Caki2 (cell line): ENCODE measurements around the gene HEXIM2. TPM values are rescaled to one million over a fixed set of nuclear protein-coding genes. Genes with fewer than 3 reads are reported as not detected.

Experiments
- DNase-seq: peaks from one replicate; pipeline ENCODE4 v3.0.0-alpha.2; 2015; ENCODE audit warnings: low read depth
- in situ Hi-C: cut with HindIII; loops from 2 replicates; pipeline ENCODE4 v1.10.0; 2016; ENCODE audit warnings: low sequenced_read_pairs, low pct_unique_long_range_greater_than_20kb, mixed read lengths
- total RNA-seq: library from RNA; depleted of rRNA; stranded (reverse); fragments of >200 nt; shearing (Covaris generic); gene quantifications from 2 replicates; pipeline ENCODE4 v1.2.3, GENCODE V29; 2014; ENCODE audit warnings: low replicate concordance

Gene HEXIM2
- total RNA-seq, 1 experiment from 2014 or later: 53.4 TPM

GRCh38 chr17:45125509-45125908, 36.2 kb upstream of the HEXIM2 start:
- no peak for DNase-seq

GRCh38 chr17:45127207-45127547, 34.5 kb upstream of the HEXIM2 start:
- DNase-seq: no peak
- in situ Hi-C loops: no loop called here

More at GRCh38 chr17:45125509-45125908, 36.2 kb upstream of the HEXIM2 start:
- in situ Hi-C loops: no loop called here

- in situ Hi-C loops: no loop called here
- peak; percentile 75 for DNase-seq
Observed at GRCh38 chr17:45127548-45128300, 34.0 kb upstream of the HEXIM2 start.

GRCh38 chr17:45128331-45128730, 33.3 kb upstream of the HEXIM2 start:
- in situ Hi-C loops: no loop called here
- DNase-seq: no peak

GRCh38 chr17:45128989-45129388, 32.7 kb upstream of the HEXIM2 start:
- DNase-seq: no peak
- in situ Hi-C loops: no loop called here

GRCh38 chr17:45129426-45129939, 32.2 kb upstream of the HEXIM2 start:
- peak; percentile 77 for DNase-seq
- in situ Hi-C loops: no loop called here

- peak; percentile 77 for DNase-seq
- in situ Hi-C loops: no loop called here
Observed at GRCh38 chr17:45129940-45130680, 31.6 kb upstream of the HEXIM2 start.

- DNase-seq: no peak
- in situ Hi-C loops: no loop called here
Observed at GRCh38 chr17:45130681-45131615, 30.7 kb upstream of the HEXIM2 start.

- peak; percentile 42 for DNase-seq
Observed at GRCh38 chr17:45131616-45132319, 29.9 kb upstream of the HEXIM2 start.

GRCh38 chr17:45132320-45132571, 29.4 kb upstream of the HEXIM2 start, which contains the start of gene PLCD3:
Gene PLCD3, minus strand, starts transcription at chr17:45132515. Its CDS starts 105 bp downstream, at chr17:45132410.
- in situ Hi-C loops: no loop called here
- no peak for DNase-seq

More at GRCh38 chr17:45131616-45132319, 29.9 kb upstream of the HEXIM2 start:
- in situ Hi-C loops: no loop called here

GRCh38 chr17:45132572-45133463, 28.9 kb upstream of the HEXIM2 start:
- peak; percentile 82 for DNase-seq
- in situ Hi-C loops: no loop called here

- peak; percentile 97 for DNase-seq
- in situ Hi-C loops: no loop called here
Observed at GRCh38 chr17:45135192-45135977, 26.3 kb upstream of the HEXIM2 start, which contains the start of gene ACBD4. Gene ACBD4, plus strand, starts transcription at chr17:45135687. Its CDS starts 458 bp downstream, at chr17:45136145.

GRCh38 chr17:45135978-45136791, 25.5 kb upstream of the HEXIM2 start:
- in situ Hi-C loops: no loop called here

GRCh38 chr17:45136846-45137560, 24.7 kb upstream of the HEXIM2 start:
- in situ Hi-C loops: no loop called here
- no peak for DNase-seq

More at GRCh38 chr17:45135978-45136791, 25.5 kb upstream of the HEXIM2 start:
- no peak for DNase-seq
